HG03025 (cell line): Measurements from ENCODE around the gene ZBTB5.
"Not testable (repeated sequence)": the region's sequence is repeated elsewhere in the genome, so short reads cannot be mapped to it uniquely, and the experiment has no call there.

Experiments used
- ATAC-seq: cut with Tn5 transposase; IDR thresholded peaks from one replicate; pipeline ENCODE4 v1.9.1; 2021; ENCODE audit warnings: mild to moderate bottlenecking, moderate library complexity; ENCODE audit not compliant: unreplicated experiment, low FRiP score

Gene ZBTB5

DNA sequence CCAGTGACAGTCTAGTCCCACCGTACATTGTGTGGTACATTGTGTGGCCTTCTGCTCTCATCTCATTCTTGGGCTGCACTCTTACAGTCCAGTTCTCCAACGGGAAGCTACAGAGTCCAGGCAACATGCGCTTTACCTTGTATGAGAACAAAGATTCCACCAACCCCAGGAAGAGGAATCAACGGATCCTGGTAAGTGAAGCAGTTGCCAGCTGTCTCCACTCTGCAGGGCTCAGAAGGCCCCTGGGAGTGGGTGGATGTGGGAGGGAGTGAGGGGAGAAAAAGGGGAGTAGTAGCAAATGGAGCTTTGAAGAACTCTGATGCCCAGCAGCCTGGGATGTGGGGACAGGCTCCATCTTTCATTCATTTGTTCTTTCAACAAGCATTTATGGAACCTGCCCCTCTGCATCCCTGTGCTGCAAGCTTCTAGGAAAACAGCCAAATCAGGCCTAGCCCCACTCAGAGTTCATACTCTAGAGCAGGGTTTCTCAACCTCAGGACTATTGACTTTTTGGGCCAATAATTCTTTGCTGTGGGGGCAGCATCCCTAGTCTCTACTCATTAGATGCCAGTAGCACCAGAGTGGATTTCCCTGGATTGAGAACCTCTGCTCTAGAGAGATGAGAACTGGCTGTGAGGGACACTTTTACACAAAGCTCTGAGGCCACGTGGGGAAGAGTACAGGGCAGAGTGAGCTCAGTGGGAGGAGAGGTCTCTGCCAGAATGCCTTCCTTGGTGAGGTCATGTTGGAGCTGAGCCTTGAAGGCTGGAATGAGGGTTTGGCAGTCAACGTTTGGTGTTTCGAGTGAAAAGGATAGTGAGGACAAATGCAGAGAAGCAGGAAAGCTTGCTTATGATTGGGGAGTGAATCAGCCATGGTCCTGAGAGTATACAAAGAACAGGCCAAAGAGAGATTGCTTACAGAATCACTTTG is 21.6 kb upstream of the ZBTB5 start:
- no peak for ATAC-seq

- ATAC-seq: no peak
Observed at GRCh38 chr9:37486256-37486615, 21.0 kb upstream of the ZBTB5 start.

- peak; percentile 94 for ATAC-seq
Observed at GRCh38 chr9:37485389-37486255, 20.4 kb upstream of the ZBTB5 start, which contains the start of gene POLR1E. TSS of gene POLR1E (plus strand) at chr9:37485948. CDS start at chr9:37486048, 100 bp downstream.

DNA sequence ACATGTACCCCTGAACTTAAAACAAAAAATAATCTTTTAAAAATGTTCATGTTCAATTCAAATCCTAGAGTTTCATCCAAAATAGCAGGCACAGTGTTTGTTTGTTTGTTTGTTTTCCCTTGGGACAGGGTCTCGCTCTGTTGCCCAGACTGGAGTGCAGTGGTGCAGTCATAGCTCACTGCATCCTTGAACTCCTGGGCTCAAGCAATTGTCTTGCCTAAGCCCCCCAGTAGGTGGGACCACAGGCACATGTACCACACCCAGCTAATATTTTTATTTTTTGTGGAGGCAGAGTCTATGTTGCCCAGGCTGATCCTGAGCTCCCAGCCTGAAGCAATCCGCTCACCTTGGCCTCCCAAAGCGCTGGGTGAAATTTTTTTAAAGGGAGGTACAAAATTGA is 15.5 kb upstream of the ZBTB5 start:
- no peak for ATAC-seq

GRCh38 chr9:37477987-37478619 is 12.9 kb upstream of the ZBTB5 start:
- not testable (repeated sequence) for ATAC-seq

- not testable (repeated sequence) for ATAC-seq
Observed at GRCh38 chr9:37477443-37477842, 12.2 kb upstream of the ZBTB5 start.

- no peak for ATAC-seq
Observed at GRCh38 chr9:37476930-37477329, 11.7 kb upstream of the ZBTB5 start.

DNA sequence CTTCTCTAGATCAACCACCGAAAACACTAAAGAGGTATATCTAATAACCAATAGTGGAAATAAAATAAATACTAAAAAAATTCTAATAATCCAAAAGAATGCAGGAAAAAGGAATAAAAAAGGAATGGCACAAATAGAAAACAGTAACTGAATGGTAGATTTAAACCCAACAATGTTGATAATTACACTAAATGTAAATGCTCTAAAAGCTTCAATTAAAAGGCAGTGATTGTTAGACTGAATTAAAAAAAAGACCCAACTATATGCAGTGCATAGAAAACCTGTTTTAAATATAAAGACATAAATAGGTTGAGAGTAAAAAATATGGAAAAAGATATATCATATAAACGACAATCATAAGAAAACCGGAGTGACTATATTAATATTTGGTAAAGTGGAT is 9.2 kb upstream of the ZBTB5 start:
- ATAC-seq: no peak

DNA sequence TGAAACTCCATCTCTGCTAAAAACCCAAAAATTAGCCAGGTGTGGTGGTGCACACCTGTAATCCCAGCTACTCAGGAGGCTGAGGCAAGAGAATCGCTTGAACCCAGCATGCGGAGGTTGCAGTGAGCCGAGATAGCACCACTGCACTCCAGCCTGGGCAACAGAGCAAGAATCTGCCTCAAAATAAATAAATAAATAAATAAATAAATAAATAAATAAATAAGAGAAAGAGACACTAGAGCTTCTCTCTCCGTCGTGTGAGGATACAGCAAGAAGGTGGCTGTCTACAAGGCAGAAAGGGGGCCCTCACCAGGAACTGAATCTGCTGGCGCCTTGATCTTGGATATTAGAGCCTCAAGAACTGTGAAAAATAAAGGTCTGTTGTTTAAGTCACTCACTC is 8.7 kb upstream of the ZBTB5 start:
- not testable (repeated sequence) for ATAC-seq

GRCh38 chr9:37471942-37472684 is 6.9 kb upstream of the ZBTB5 start:
- no peak for ATAC-seq

- no peak for ATAC-seq
Observed at GRCh38 chr9:37468620-37469019, 3.4 kb upstream of the ZBTB5 start.

DNA sequence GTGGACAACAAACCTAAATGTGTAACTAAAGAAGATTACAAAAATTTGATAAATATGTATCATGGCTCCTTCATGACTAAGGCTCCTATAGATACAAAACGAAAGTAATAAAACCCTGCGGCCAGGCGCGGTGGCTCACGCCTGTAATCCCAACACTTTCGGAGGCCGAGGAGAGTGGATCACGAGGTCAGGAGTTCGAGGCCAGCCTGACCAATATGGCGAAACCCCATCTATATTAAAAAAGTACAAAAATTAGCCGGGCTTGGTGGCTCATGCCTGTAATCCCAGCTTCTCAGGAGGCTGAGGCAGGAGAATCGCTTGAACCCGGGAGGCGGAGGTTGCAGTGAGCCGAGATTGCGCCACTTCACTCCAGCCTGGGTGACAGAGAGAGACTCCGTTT is 2.3 kb upstream of the ZBTB5 start:
- ATAC-seq: not testable (repeated sequence)

GRCh38 chr9:37466037-37466709 is 923 bp upstream of the ZBTB5 start:
- ATAC-seq: no peak

DNA sequence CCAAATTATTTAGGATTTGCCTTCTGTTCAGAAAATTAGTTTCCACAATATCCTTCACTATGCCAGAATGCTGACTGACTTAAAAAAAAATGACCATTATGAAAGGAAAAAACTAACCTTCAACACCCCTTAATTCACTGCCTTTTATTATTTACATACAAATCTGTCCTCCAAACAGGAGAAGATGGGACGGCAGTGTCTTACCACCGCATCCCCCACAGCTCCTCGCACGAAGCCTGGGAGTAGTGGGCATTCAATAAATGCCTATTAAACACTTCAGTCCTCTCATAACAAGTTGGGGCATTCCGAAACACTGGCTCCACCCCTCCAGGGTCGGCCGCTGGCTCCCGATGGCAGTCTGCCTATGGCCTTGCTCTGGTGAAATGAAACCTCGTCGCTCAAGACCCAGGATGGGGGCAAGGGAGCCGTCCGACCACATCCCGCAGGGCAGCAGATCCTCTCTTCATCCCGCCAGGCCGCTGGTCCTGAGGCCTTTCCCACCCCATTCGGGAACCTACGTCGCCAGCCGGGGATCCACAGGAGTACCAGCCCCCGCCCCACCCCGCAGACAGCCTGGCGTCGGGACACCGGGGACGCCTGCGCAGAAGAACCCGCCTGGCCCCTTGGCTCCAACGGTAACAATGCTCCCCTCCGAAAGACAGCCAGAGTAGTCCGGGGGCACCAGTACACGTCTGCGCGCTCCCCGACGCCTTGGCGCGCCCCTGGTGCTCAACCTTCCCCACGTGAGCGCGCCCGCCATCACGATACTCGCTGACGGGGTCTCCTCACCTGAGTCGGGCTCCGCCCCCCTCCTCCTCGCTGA is 613 bp downstream of the ZBTB5 start:
- peak; percentile 37 for ATAC-seq

DNA sequence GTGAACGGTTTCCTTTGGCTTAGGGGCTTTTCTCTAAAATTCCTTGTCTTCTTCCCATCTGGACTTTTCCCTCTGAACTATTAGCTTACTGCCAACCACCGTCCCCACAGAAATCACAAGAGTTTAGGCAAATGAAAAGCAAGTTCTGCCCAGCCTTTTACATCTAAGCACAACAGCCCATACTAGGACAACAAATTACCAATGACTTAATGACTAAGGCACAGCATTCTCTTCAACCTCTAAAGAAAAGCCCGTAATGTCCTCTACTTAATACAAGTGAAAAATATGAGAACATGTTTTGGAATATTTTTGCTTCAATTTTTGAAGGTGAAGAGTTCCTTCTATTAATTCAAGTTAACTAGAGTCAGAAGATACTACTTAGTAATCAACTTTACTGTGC is 1.2 kb downstream of the ZBTB5 start:
- ATAC-seq: no peak

DNA sequence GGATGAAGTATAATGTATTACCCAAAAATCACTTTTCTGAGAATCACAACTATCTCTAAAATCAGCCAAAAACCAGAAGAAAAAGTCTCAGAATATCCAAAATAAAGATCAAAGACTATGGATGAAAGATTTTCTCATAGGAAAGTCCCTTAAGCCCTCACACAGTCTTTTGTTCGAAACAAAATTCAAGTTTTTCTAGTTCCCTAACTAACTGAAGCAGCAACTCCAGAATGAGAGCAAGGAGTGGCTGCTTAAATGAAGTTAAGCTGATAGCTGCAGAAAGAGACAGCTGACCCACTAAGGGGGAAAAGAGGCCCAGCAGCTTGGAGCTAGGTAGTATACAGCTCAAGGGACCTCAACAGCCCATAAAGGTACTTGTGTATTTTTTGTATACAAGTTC is 8.4 kb downstream of the ZBTB5 start:
- ATAC-seq: no peak

- no peak for ATAC-seq
Observed at GRCh38 chr9:37455884-37456647, 9.2 kb downstream of the ZBTB5 start.

GRCh38 chr9:37454238-37454637 is 11.0 kb downstream of the ZBTB5 start:
- ATAC-seq: no peak
